Ovary (tissue), 3 donors: ENCODE results near the gene TTC28.

Experiments used
- EP300 ChIP-seq: sonication (generic); formaldehyde crosslinking; IDR thresholded peaks from one replicate; pipeline ENCODE4 v1.6.1; 2017; ENCODE audit warnings: antibody characterized with exemption
- POLR2A ChIP-seq: fragments of 450-650 bp; IDR thresholded peaks from one replicate; pipeline ENCODE4 v1.6.1; 2017; ENCODE audit warnings: antibody characterized with exemption, mild to moderate bottlenecking, moderate library complexity
- TF ChIP-seq, protein P1 (sequence below), 3 donors: fragments of 450-650 bp in 2 of 3; fragments of 200-600 bp in 1 of 3; IDR thresholded peaks; one replicate each; pipeline versions ENCODE4 v1.5.1 to v1.8.0; 2016 to 2022; ENCODE audit warnings: antibody characterized with exemption in 3 of 3, mild to moderate bottlenecking in 1 of 3
- donor health status: DM: no; HTN: no; CAD: no.

DNA sequence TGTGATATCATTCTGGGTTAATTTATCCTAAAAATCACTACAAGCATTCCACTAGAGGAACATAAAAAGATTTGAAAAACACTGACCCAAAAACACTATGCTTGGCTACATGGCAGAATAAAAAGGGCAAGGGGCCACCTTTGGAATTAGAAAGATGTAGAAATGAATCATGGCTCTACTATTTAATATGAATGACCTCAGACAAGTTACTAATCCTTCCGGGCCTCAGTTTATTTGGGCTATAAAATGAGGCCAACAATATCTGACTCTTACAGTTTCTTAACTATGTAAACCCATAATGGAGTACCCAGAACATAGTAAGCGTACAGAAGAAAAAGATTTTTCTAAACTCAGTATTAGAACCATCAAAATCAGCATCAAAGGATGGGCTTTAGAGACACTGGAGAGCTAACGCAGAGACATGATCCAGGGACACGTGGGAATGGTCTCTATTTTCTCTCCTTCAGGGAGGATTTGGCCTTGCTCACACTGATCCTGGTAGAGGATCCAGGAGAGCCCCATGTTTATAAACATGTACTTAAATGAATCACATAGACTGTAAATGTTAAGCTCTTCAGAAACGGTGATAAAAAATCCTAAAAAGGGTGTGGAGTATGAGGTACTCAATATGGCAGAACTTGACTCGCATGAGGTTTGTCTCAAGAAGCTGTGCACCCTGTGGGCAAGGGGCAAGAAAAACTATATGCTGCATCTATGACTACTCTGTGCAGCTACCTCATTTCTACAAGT is 472.2 kb downstream of the TTC28 start:
- TF ChIP-seq, protein P1, sequence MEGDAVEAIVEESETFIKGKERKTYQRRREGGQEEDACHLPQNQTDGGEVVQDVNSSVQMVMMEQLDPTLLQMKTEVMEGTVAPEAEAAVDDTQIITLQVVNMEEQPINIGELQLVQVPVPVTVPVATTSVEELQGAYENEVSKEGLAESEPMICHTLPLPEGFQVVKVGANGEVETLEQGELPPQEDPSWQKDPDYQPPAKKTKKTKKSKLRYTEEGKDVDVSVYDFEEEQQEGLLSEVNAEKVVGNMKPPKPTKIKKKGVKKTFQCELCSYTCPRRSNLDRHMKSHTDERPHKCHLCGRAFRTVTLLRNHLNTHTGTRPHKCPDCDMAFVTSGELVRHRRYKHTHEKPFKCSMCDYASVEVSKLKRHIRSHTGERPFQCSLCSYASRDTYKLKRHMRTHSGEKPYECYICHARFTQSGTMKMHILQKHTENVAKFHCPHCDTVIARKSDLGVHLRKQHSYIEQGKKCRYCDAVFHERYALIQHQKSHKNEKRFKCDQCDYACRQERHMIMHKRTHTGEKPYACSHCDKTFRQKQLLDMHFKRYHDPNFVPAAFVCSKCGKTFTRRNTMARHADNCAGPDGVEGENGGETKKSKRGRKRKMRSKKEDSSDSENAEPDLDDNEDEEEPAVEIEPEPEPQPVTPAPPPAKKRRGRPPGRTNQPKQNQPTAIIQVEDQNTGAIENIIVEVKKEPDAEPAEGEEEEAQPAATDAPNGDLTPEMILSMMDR (IDR thresholded peaks at IDR 0.05), result no peak
- TF ChIP-seq POLR2A (no peak), EP300 (no peak)
